ENCODE measurements around the gene IFT88.

GRCh38 chr13:20592606-20593005, 25.6 kb downstream of the IFT88 start:
- TF ChIP-seq CTCF (conservative IDR thresholded peaks at IDR 0.05; ENCODE audit: low read depth, low read length) (no peak), EZH2 (IDR thresholded peaks at IDR 0.05; ENCODE audit: low read length, unreplicated experiment) (no peak)
